ENCODE measurements around the gene KLK4. TPM values are rescaled to one million over a fixed set of nuclear protein-coding genes. Genes with fewer than 3 reads are reported as not detected.

Gene KLK4
- total and polyA plus RNA-seq, 2 of the 4 experiments (the other 2 are of a cell fraction): not detected

- no peak overlapping the region for H3K4ac ChIP-seq (ENCODE audit: low read depth, low read length)
- no peak overlapping the region for H4K5ac ChIP-seq (ENCODE audit: low read depth, low read length)
- in situ Hi-C loops (cut with MboI; ENCODE audit: low sequenced_read_pairs): no loop called here
- dilution Hi-C loops (cut with HindIII; ENCODE audit: low sequenced_read_pairs, unreplicated experiment): no loop called here
- no peaks in the 10 kb centered on the region for H3K4me1 ChIP-seq (ENCODE audit: control insufficient read depth, insufficient read depth, low read length)
- 80% methylated on average over 1 of the region's 3 CpGs; no CpG with 5 or more reads in 1 of the 2 experiments for WGBS, 2 experiments (ENCODE audit: extremely low coverage in 2 of 2, insufficient read length in 1 of 2)
- no peak overlapping the region for H4K8ac ChIP-seq (ENCODE audit: low read depth in 2 of 2, low read length in 2 of 2)
- no peaks in the 10 kb centered on the region for H4K20me1 ChIP-seq (ENCODE audit: insufficient read depth, low read length)
- H3K18ac ChIP-seq (ENCODE audit: low read depth, low read length): no peak overlapping the region
- no TSS peak for BruUV-seq (replicated peaks)
- H2BK120ac ChIP-seq (ENCODE audit: low read depth, low read length): no peak overlapping the region
- H3K36me3 ChIP-seq (ENCODE audit: control insufficient read depth, insufficient read depth, low read length): no peaks in the 10 kb centered on the region
- H2AFZ ChIP-seq (replicated peaks; ENCODE audit: low read length, poor library complexity): no peak overlapping the region
- ATAC-seq (ENCODE audit: low read depth): no peak
- no peak overlapping the region for H3K4me2 ChIP-seq (ENCODE audit: low read depth, low read length)
- DNase-seq: no peak
- no peak overlapping the region for H3K14ac ChIP-seq (replicated peaks; ENCODE audit: low read depth, low read length)
- H3K9me1 ChIP-seq (ENCODE audit: insufficient read depth, low read length): no peaks in the 10 kb centered on the region
- intact Hi-C loops (cut with micrococcal nuclease): no loop called here
- H3K23ac ChIP-seq (ENCODE audit: low read depth, low read length): no peak overlapping the region
- no peaks in the 10 kb centered on the region for H3K27me3 ChIP-seq (ENCODE audit: control insufficient read depth, insufficient read depth, low read length)
- TF ChIP-seq ELK1 (IDR thresholded peaks at IDR 0.05; ENCODE audit: borderline replicate concordance, low read depth, low read length) (no peak), BHLHE40 (IDR thresholded peaks at IDR 0.05; ENCODE audit: low read depth, low read length) (no peak), RFX5 (IDR thresholded peaks at IDR 0.05; ENCODE audit: low read depth, low read length) (no peak), MXI1 (IDR thresholded peaks at IDR 0.05; ENCODE audit: borderline replicate concordance, low read depth, low read length) (no peak), SMC3 (IDR thresholded peaks at IDR 0.05; ENCODE audit: low read depth, low read length) (no peak), CEBPB (IDR thresholded peaks at IDR 0.05; ENCODE audit: low read depth, low read length) (no peak), POLR2A (IDR thresholded peaks at IDR 0.05; ENCODE audit: low read depth, low read length) (no peak), CTCF (conservative IDR thresholded peaks at IDR 0.05; ENCODE audit: low read depth, low read length) (no peak), MAFK (IDR thresholded peaks at IDR 0.05; ENCODE audit: low read depth, low read length) (no peak), RCOR1 (IDR thresholded peaks at IDR 0.05; ENCODE audit: insufficient replicate concordance, low read length) (no peak)
- H3K9me3 ChIP-seq (ENCODE audit: control insufficient read depth, insufficient read depth, low read length): no peaks in the 10 kb centered on the region
- POLR2A ChIA-PET (ENCODE audit: unreplicated experiment): no interaction called here
- H2AK5ac ChIP-seq (ENCODE audit: low read depth, low read length): no peak overlapping the region
- H2BK5ac ChIP-seq (ENCODE audit: low read depth, low read length, poor library complexity, severe bottlenecking): no peak overlapping the region
- H3K27ac ChIP-seq (ENCODE audit: insufficient read depth, low read length): no peak overlapping the region
- no peak overlapping the region for H4K91ac ChIP-seq (ENCODE audit: insufficient read depth, low read depth, low read length)
- no peak overlapping the region for H3K9ac ChIP-seq (ENCODE audit: low read depth, low read length)
- H2BK15ac ChIP-seq (ENCODE audit: low read depth, low read length): no peak overlapping the region
- H2BK20ac ChIP-seq (ENCODE audit: low read depth, low read length): no peak overlapping the region
- CTCF ChIA-PET: no interaction called here
- H3K4me3 ChIP-seq (ENCODE audit: insufficient read depth, low read depth, low read length): no peak overlapping the region
- no peaks in the 10 kb centered on the region for H3K79me1 ChIP-seq (ENCODE audit: low read depth in 1 of 2, low read length in 2 of 2)
- H2AK9ac ChIP-seq (replicated peaks; ENCODE audit: low read depth, low read length, poor library complexity): no peak overlapping the region
- no peak overlapping the region for H3K56ac ChIP-seq (ENCODE audit: extremely low read depth, insufficient read depth, low read length)
Measured at GRCh38 chr19:50899569-50899968, 11.6 kb downstream of the KLK4 start.

All from IMR-90 (cell line).